ENCODE results near the gene ZBTB32. TPM values are rescaled to one million over a fixed set of nuclear protein-coding genes. Genes with fewer than 3 reads are reported as not detected.

ZBTB32 gene
- total and polyA plus RNA-seq, 8 donors, result 0.15 to 0.94 (median 0.39) TPM

DNA sequence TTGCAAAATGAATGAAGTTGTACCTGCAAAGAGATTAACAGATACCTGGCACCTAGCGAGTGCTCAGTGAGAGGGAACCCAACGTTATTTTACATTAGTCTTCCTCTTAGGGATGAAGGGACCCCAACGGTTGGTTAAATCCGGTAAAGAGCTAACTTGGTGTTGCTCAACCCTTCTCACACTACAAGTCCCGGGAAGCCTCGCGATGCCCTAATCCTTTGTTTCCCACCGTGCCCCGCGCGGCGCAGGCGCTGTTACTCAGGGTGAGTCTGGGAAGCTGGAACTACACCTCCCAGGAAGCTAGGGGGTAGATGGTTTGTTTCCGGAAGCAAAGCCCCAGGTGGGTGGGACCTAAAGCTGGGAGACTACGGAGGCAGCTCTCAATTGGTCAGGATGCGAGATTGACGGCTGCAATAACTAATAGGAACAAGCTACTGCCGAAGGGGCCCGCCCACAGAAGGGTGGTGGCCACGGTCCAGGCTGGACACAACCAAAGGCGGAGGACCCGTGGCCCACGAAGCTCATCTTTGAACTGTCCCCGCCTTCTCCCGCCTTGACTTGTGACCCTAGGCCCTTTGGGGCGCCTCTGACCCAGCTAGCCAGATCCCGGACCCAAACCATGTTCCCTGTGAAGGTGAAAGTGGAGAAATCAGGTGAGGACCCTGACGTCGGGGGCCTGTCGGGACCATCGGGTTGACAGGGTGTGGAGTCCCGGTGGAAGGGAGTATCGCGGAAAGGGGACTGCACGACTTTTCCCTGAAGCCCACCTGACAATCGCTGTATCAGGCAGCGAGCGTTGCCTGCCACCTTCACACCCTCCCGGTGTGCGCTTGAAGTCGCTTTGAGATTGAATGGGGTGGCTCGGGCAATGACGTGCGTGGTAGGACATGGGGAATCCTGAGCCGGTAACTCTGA, 44.0 kb downstream of the ZBTB32 start, which contains the start of gene LIN37:
Gene LIN37, plus strand, starts transcription at position 471 of the 915 bp plus-strand sequence. Its CDS starts 149 bp downstream, at position 620.
- H3K9me3 ChIP-seq, result no peaks in the 10 kb centered on the region
- peak within 1 kb of the TSS; percentile 59 to 63 for H3K27ac ChIP-seq
- peaks cover 15 to 52% of the 10 kb centered on the region in 2 donors for H3K4me1 ChIP-seq
- no peaks in the 10 kb centered on the region for H3K27me3 ChIP-seq
- TF ChIP-seq, protein P1, sequence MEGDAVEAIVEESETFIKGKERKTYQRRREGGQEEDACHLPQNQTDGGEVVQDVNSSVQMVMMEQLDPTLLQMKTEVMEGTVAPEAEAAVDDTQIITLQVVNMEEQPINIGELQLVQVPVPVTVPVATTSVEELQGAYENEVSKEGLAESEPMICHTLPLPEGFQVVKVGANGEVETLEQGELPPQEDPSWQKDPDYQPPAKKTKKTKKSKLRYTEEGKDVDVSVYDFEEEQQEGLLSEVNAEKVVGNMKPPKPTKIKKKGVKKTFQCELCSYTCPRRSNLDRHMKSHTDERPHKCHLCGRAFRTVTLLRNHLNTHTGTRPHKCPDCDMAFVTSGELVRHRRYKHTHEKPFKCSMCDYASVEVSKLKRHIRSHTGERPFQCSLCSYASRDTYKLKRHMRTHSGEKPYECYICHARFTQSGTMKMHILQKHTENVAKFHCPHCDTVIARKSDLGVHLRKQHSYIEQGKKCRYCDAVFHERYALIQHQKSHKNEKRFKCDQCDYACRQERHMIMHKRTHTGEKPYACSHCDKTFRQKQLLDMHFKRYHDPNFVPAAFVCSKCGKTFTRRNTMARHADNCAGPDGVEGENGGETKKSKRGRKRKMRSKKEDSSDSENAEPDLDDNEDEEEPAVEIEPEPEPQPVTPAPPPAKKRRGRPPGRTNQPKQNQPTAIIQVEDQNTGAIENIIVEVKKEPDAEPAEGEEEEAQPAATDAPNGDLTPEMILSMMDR (IDR thresholded peaks at IDR 0.05), result peak in 1 of 2 donors; percentile 51
- peak; percentile 99 for DNase-seq
- intact Hi-C loops (cut with DNase I), result no loop called here
- ATAC-seq, result peak; percentile 88
- H3K4me3 ChIP-seq, result peak within 1 kb of the TSS; percentile 66 to 99
- peaks cover 0 to 19% of the 10 kb centered on the region in 2 donors for H3K36me3 ChIP-seq

- intact Hi-C loops (cut with DNase I), result no loop called here
- peaks cover 0 to 2% of the 10 kb centered on the region in 2 donors for H3K27me3 ChIP-seq
- no peak overlapping the region for H3K4me3 ChIP-seq
- H3K9me3 ChIP-seq, result no peaks in the 10 kb centered on the region
- H3K36me3 ChIP-seq, result peaks cover 0 to 32% of the 10 kb centered on the region in 2 donors
- no peak for DNase-seq
- peaks cover 10 to 41% of the 10 kb centered on the region in 2 donors for H3K4me1 ChIP-seq
- TF ChIP-seq, protein P1 (IDR thresholded peaks at IDR 0.05), result no peak
- no peak for ATAC-seq
- H3K27ac ChIP-seq, result no peak overlapping the region
These were observed 45.8 kb downstream of the ZBTB32 start for GRCh38 chr19:35750167-35750566.

GRCh38 chr19:35751839-35752745, 47.7 kb downstream of the ZBTB32 start:
- Histone ChIP-seq H3K9me3 (no peaks in the 10 kb centered on the region), H3K4me3 (no peak overlapping the region), H3K4me1 (peaks cover 5 to 46% of the 10 kb centered on the region in 2 donors), H3K27me3 (peaks cover 0 to 21% of the 10 kb centered on the region in 2 donors), H3K27ac (no peak overlapping the region), H3K36me3 (peaks cover 0 to 40% of the 10 kb centered on the region in 2 donors)
- DNase-seq (no peak), ATAC-seq (no peak)
- TF ChIP-seq, protein P1 (IDR thresholded peaks at IDR 0.05), result no peak
- intact Hi-C loops (cut with DNase I), result no loop called here

DNA sequence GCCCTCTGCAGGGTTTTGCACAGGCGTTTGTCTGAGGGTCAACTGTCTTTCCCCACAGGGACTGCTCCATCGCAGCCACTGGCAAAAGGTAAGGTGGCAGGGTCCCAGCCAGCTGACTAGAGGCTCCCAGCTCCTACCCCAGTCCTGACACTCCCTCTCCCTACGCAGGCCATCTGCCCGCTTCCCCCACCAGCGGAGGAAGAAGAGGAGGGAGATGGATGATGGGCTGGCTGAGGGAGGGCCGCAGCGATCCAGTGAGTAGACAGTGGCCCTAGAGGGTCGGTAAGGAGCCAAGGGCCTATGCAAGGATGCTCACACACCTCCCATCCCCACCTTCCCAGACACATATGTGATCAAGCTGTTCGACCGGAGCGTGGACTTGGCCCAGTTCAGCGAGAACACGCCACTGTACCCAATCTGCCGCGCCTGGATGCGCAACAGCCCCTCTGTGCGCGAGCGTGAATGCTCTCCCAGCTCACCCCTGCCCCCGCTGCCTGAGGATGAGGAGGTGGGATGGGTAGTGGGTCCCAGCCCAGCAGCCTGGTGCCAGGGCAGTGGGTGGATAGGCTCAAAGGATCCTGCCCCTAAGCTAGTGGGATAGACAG, 48.5 kb downstream of the ZBTB32 start:
- intact Hi-C loops (cut with DNase I), result no loop called here
- DNase-seq, result no peak
- TF ChIP-seq, protein P1 (IDR thresholded peaks at IDR 0.05), result no peak
- H3K9me3 ChIP-seq, result no peaks in the 10 kb centered on the region
- peaks cover 0 to 40% of the 10 kb centered on the region in 2 donors for H3K36me3 ChIP-seq
- ATAC-seq, result no peak
- H3K4me1 ChIP-seq, result peaks cover 9 to 43% of the 10 kb centered on the region in 2 donors
- H3K27ac ChIP-seq, result no peak overlapping the region
- H3K27me3 ChIP-seq, result peaks cover 0 to 21% of the 10 kb centered on the region in 2 donors
- H3K4me3 ChIP-seq, result no peak overlapping the region
